LHCN-M2 (cell line): ENCODE results near the gene EREG. TPM values are rescaled to one million over a fixed set of nuclear protein-coding genes. Genes with fewer than 3 reads are reported as not detected.
"Not testable (repeated sequence)": the region's sequence is repeated elsewhere in the genome, so short reads cannot be mapped to it uniquely, and the experiment has no call there.

ENCODE experiments used
- DNase-seq: peaks from one replicate; pipeline ENCODE4 v3.0.0-alpha.2; 2012; ENCODE audit warnings: low read depth
- total RNA-seq: library from RNA; depleted of rRNA; stranded (reverse); fragments of >200 nt; gene quantifications from 2 replicates; pipeline ENCODE4 v1.2.3, GENCODE V29; 2014

Gene EREG
- total RNA-seq, 1 experiment from 2014 or later = 4.1 TPM

GRCh38 chr4:74340421-74340820 is 24.5 kb upstream of the EREG start:
- DNase-seq = not testable (repeated sequence)

GRCh38 chr4:74344031-74344430 is 20.9 kb upstream of the EREG start:
- no peak for DNase-seq

GRCh38 chr4:74353858-74354257 is 11.1 kb upstream of the EREG start:
- DNase-seq = no peak

GRCh38 chr4:74357965-74358364 is 7.0 kb upstream of the EREG start:
- no peak for DNase-seq

- DNase-seq = no peak
These were observed 3.3 kb upstream of the EREG start for GRCh38 chr4:74361671-74362070.

- no peak for DNase-seq
These were observed 2.6 kb upstream of the EREG start for GRCh38 chr4:74362347-74362746.

- no peak for DNase-seq
These were observed 691 bp upstream of the EREG start for GRCh38 chr4:74364256-74364651.

- DNase-seq = no peak
These were observed 816 bp downstream of the EREG start for GRCh38 chr4:74365761-74366160.

GRCh38 chr4:74366367-74366911 is 1.5 kb downstream of the EREG start:
- no peak for DNase-seq

GRCh38 chr4:74367656-74368290 is 2.8 kb downstream of the EREG start:
- DNase-seq = no peak

GRCh38 chr4:74368596-74368995 is 3.7 kb downstream of the EREG start:
- DNase-seq = no peak

GRCh38 chr4:74369855-74370254 is 4.9 kb downstream of the EREG start:
- DNase-seq = no peak

GRCh38 chr4:74370912-74371311 is 6.0 kb downstream of the EREG start:
- peak; percentile 77 for DNase-seq

- DNase-seq = no peak
These were observed 9.2 kb downstream of the EREG start for GRCh38 chr4:74374128-74374527.

- peak; percentile 98 for DNase-seq
These were observed 9.8 kb downstream of the EREG start for GRCh38 chr4:74374561-74375327.

GRCh38 chr4:74375824-74376426 is 11.0 kb downstream of the EREG start:
- DNase-seq = no peak

- peak; percentile 81 for DNase-seq
These were observed 12.0 kb downstream of the EREG start for GRCh38 chr4:74376888-74377483.

- no peak for DNase-seq
These were observed 12.8 kb downstream of the EREG start for GRCh38 chr4:74377714-74378113.

GRCh38 chr4:74378573-74378972 is 13.6 kb downstream of the EREG start:
- DNase-seq = no peak

GRCh38 chr4:74379912-74380311 is 15.0 kb downstream of the EREG start:
- DNase-seq = no peak

- DNase-seq = no peak
These were observed 20.4 kb downstream of the EREG start for GRCh38 chr4:74385386-74385785.

- no peak for DNase-seq
These were observed 21.2 kb downstream of the EREG start for GRCh38 chr4:74386159-74386558.
